Posterior vena cava (tissue), 2 donors: ENCODE data around the gene RPS8. TPM values are rescaled to one million over a fixed set of nuclear protein-coding genes. Genes with fewer than 3 reads are reported as not detected.
A peak's percentile ranks its signal among the peaks of the same experiment; 100 is the strongest.
"Not testable (repeated sequence)": the region's sequence is repeated elsewhere in the genome, so short reads cannot be mapped to it uniquely, and the experiment has no call there.

Experiments
- DNase-seq: peaks from one replicate; pipeline ENCODE4 v3.0.0-alpha.2; 2020; ENCODE audit warnings: low spot score
- intact Hi-C, 2 donors: fragments of 100-400 bp; cut with DNase I; formaldehyde crosslinking; loops; one replicate each; pipeline versions ENCODE4 v1.14.1 to v1.14.2; 2022 to 2023
- total RNA-seq, 2 donors: library from RNA; stranded (reverse); fragmentation: NEBNext Ultra II Directional; extraction: Animal tissue kit (Norgen Biotek cat#: 25700); gene quantifications; one replicate each; pipeline ENCODE4 v1.2.1, GENCODE V29; 2021
- donor health status: DM: yes; HTN: yes; CAD: no.
- donor health status: DM: yes; HTN: yes; CAD: no.

The RPS8 gene
- total RNA-seq, 2 donors from 2014 or later: 1,440 to 1,494 TPM

- intact Hi-C loops: no loop called here
Measured at GRCh38 chr1:44777969-44778635, 2.8 kb downstream of the RPS8 start.

GRCh38 chr1:44778705-44779576 lies 3.6 kb downstream of the RPS8 start:
- intact Hi-C loops: no loop called here
- DNase-seq: no peak

More at GRCh38 chr1:44777969-44778635, 2.8 kb downstream of the RPS8 start:
- no peak for DNase-seq

- no peak for DNase-seq
- intact Hi-C loops: loop anchor here in 1 of 2 donors (10.0 kb wide), 2 partner anchors 54 to 224 kb away; no protein-coding TSS in a partner anchor
Measured at GRCh38 chr1:44780583-44781121, 5.3 kb downstream of the RPS8 start.

GRCh38 chr1:44783697-44784093 lies 8.4 kb downstream of the RPS8 start:
- DNase-seq: peak; percentile 22
- intact Hi-C loops: loop anchor here in 1 of 2 donors (10.0 kb wide), 2 partner anchors 51 to 221 kb away; no protein-coding TSS in a partner anchor

- intact Hi-C loops: loop anchor here in 1 of 2 donors (10.0 kb wide), 2 partner anchors 50 to 220 kb away; no protein-coding TSS in a partner anchor
Measured at GRCh38 chr1:44784094-44785028, 9.0 kb downstream of the RPS8 start.

GRCh38 chr1:44785029-44785380 lies 9.7 kb downstream of the RPS8 start:
- intact Hi-C loops: loop anchor here in 1 of 2 donors (10.0 kb wide), 2 partner anchors 50 to 220 kb away; no protein-coding TSS in a partner anchor
- DNase-seq: peak; percentile 74

More at GRCh38 chr1:44784094-44785028, 9.0 kb downstream of the RPS8 start:
- DNase-seq: peak; percentile 80

GRCh38 chr1:44785501-44786137 lies 10.3 kb downstream of the RPS8 start:
- intact Hi-C loops: loop anchor here in 1 of 2 donors (10.0 kb wide), 2 partner anchors 49 to 219 kb away; no protein-coding TSS in a partner anchor
- DNase-seq: peak; percentile 55

- peak; percentile 88 for DNase-seq
- intact Hi-C loops: loop anchor here in 1 of 2 donors (10.0 kb wide), 2 partner anchors 49 to 219 kb away; no protein-coding TSS in a partner anchor
Measured at GRCh38 chr1:44786138-44786840, 10.9 kb downstream of the RPS8 start.

GRCh38 chr1:44786841-44787426 lies 11.6 kb downstream of the RPS8 start:
- intact Hi-C loops: loop anchor here in 1 of 2 donors (10.0 kb wide), 2 partner anchors 48 to 218 kb away; no protein-coding TSS in a partner anchor
- DNase-seq: peak; percentile 55

- intact Hi-C loops: loop anchor here in 1 of 2 donors (10.0 kb wide), 2 partner anchors 47 to 217 kb away; no protein-coding TSS in a partner anchor
Measured at GRCh38 chr1:44787506-44787905, 12.2 kb downstream of the RPS8 start.

GRCh38 chr1:44788120-44788860 lies 12.9 kb downstream of the RPS8 start, which contains the start of gene BEST4:
Gene BEST4, minus strand, starts transcription at chr1:44788170. Its CDS starts 465 bp downstream, at chr1:44787705.
- intact Hi-C loops: loop anchor here in 1 of 2 donors (10.0 kb wide), 2 partner anchors 47 to 217 kb away; no protein-coding TSS in a partner anchor

More at GRCh38 chr1:44787506-44787905, 12.2 kb downstream of the RPS8 start:
- peak; percentile 75 for DNase-seq

GRCh38 chr1:44790968-44791801 lies 15.8 kb downstream of the RPS8 start:
- intact Hi-C loops: loop anchor here in 1 of 2 donors (5.0 kb wide), 1 partner anchor 51 kb away; the partner anchor contains the start of gene PTCH2
- DNase-seq: peak; percentile 55

More at GRCh38 chr1:44788120-44788860, 12.9 kb downstream of the RPS8 start, which contains the start of gene BEST4:
- peak; percentile 64 for DNase-seq

GRCh38 chr1:44792736-44793502 lies 17.6 kb downstream of the RPS8 start:
- peak; percentile 46 for DNase-seq
- intact Hi-C loops: loop anchor here in 1 of 2 donors (5.0 kb wide), 1 partner anchor 49 kb away; the partner anchor contains the start of gene PTCH2

- DNase-seq: peak; percentile 29
- intact Hi-C loops: not testable (repeated sequence)
Measured at GRCh38 chr1:44797886-44798285, 22.5 kb downstream of the RPS8 start.
